Right lobe of liver (tissue), 4 donors: ENCODE measurements around the gene ELF1.

ENCODE experiments used
- POLR2A ChIP-seq: fragments of 450-650 bp; IDR thresholded peaks from one replicate; pipeline ENCODE4 v1.6.1; 2017; ENCODE audit warnings: antibody characterized with exemption, mild to moderate bottlenecking
- TF ChIP-seq, protein P1 (sequence below), 4 donors: fragments of 200-600 bp in 3 of 4; fragments of 450-650 bp in 1 of 4; IDR thresholded peaks; one replicate each; pipeline versions ENCODE4 v1.5.1 to v1.8.0; 2016 to 2022; ENCODE audit warnings: antibody characterized with exemption in 4 of 4, mild to moderate bottlenecking in 2 of 4
- donor health status: DM: no; HTN: no; CAD: no.
- donor health status: DM: no; HTN: no; CAD: no.
- donor health status: DM: no; HTN: yes; CAD: no.

DNA sequence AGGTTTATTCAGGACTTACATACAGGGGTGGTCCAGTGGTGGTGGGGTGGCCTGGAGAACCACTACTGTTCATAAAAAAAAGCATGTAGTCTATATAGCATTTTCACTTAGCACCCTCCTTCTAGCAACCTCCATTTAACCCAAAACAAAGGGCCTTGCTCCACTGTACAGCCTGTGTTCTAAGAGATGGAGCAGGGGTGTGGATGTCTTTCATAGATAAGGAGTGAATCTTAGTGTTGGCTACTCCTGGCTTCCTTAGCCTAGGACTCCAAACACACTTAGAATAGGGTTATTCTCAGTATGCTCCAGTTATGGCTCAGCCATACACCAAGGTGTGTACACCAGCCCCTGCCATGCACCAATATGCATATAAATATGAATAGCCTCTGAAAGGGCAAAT is 95.2 kb downstream of the ELF1 start:
- no peak for TF ChIP-seq POLR2A
- TF ChIP-seq, protein P1, sequence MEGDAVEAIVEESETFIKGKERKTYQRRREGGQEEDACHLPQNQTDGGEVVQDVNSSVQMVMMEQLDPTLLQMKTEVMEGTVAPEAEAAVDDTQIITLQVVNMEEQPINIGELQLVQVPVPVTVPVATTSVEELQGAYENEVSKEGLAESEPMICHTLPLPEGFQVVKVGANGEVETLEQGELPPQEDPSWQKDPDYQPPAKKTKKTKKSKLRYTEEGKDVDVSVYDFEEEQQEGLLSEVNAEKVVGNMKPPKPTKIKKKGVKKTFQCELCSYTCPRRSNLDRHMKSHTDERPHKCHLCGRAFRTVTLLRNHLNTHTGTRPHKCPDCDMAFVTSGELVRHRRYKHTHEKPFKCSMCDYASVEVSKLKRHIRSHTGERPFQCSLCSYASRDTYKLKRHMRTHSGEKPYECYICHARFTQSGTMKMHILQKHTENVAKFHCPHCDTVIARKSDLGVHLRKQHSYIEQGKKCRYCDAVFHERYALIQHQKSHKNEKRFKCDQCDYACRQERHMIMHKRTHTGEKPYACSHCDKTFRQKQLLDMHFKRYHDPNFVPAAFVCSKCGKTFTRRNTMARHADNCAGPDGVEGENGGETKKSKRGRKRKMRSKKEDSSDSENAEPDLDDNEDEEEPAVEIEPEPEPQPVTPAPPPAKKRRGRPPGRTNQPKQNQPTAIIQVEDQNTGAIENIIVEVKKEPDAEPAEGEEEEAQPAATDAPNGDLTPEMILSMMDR (IDR thresholded peaks at IDR 0.05), result no peak
